ENCODE data around the gene APOC3.

APOC3 gene

DNA sequence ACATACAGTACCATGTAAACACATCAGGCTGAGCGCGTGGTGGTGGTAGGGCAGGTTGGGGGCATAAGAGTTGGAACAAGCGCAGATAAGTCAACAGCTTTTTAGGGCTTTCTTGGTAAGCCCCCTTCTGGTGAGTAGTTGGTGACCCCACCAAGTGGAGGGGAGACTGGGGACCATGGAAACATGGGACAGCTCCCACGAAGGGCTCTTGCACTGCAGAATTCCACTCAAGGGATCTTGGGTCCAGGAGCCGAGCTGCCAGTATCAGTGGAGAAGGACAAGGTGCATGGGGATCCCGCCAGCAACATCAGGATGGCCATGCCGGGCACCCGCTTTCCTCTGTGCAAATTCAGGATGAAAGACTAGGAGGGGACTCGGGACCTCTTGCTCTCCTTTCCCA, 14.0 kb downstream of the APOC3 start:
- in situ Hi-C loops (cut with MboI; ENCODE audit: low sequenced_read_pairs): no loop called here

- in situ Hi-C loops (cut with MboI; ENCODE audit: low sequenced_read_pairs): no loop called here
Observed at GRCh38 chr11:116844722-116845121, 15.0 kb downstream of the APOC3 start.

- in situ Hi-C loops (cut with MboI; ENCODE audit: low sequenced_read_pairs): no loop called here
Observed at GRCh38 chr11:116847612-116848011, 17.9 kb downstream of the APOC3 start.

DNA sequence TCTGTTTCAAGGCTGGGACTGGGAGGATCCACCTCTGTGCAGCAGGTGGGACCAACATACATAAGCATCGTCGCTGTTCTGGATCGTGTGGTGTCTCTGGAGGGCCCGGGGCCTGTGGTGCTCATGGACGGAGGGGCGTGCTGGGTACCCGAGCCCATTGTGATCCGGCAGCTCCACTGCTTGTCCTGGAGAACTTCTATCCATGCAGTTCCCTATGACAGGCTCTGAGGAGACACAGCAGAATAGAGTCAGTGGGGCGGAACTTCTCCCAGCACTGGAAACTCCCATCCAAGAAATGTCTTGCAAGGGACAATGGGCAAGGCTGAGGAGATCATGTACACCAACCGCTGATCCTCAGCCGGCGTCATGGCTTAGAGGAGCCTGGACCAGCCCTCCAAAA, 19.4 kb downstream of the APOC3 start:
- in situ Hi-C loops (cut with MboI; ENCODE audit: low sequenced_read_pairs): no loop called here

- in situ Hi-C loops (cut with MboI; ENCODE audit: low sequenced_read_pairs): no loop called here
Observed at GRCh38 chr11:116849486-116849885, 19.8 kb downstream of the APOC3 start.

- in situ Hi-C loops (cut with MboI; ENCODE audit: low sequenced_read_pairs): no loop called here
Observed at GRCh38 chr11:116851626-116852025, 21.9 kb downstream of the APOC3 start.

- in situ Hi-C loops (cut with MboI; ENCODE audit: low sequenced_read_pairs): no loop called here
Observed at GRCh38 chr11:116852261-116853031, 22.7 kb downstream of the APOC3 start.

DNA sequence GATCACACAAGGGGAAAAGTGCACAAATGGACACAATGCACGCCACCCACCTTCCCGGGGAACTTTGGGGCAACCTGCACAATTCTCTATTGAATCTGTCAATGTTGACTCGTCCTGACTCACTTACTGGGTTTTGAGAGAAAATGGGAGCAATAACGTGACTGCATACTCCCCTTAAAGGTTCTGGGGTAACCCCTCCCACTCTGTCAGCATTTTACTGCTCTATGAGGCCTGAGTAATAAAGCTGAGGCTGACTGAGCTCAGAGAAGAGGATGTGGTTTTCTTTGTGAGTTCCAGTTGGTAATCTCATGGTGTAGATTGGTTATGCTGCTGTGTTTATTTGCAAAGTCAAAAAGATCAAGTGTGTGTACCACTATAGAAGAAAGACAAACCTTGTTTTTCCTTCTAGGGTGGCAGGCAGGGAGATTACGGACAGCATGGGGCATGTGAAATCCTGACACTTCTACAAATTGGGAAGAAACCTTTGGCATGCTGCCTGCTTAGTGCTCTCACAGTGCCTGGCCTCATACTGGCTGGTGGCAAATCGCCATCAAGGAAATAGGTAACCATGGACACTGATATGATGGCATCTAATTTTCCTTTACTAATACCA, 23.9 kb downstream of the APOC3 start:
- in situ Hi-C loops (cut with MboI; ENCODE audit: low sequenced_read_pairs): no loop called here

GRCh38 chr11:116855413-116855812, 25.7 kb downstream of the APOC3 start:
- in situ Hi-C loops (cut with MboI; ENCODE audit: low sequenced_read_pairs): no loop called here

DNA sequence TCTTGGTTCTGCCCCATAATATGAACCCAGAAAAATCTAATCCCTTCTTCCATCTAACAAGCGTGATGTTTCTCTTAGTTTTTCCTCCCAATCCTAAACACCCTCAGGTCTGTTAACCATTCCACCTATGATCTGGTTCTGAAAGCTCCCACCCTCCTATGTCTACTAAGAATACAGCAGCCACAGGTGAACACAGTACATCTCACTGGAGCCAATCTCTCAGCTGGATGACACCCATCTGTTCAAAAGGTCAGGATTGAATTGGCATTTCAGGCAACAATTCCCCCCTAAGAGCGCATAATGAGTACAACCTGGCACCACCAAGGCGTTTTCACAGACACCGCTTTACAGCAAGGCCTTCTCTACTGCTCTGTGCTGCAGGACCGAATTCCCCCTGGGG, 26.7 kb downstream of the APOC3 start:
- in situ Hi-C loops (cut with MboI; ENCODE audit: low sequenced_read_pairs): no loop called here

DNA sequence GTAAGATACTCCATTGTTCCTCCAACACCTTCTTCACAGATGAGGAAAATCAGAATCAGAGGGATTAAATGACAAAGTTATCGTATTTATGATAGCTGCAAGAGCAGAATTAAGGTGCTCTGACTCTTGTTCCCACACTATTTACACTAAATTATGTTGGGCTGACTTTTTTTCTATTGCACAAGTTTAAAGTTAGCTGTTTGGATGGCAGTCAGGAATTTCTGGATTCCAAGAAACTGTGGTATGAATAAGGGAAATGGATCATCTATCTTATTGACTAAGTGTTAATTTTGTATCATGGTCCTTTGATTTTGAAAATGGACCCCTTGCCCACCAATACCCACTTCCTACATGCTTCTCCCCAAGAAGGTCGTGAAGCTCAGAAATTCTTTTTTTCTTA, 27.6 kb downstream of the APOC3 start:
- in situ Hi-C loops (cut with MboI; ENCODE audit: low sequenced_read_pairs): no loop called here

- in situ Hi-C loops (cut with MboI; ENCODE audit: low sequenced_read_pairs): no loop called here
Observed at GRCh38 chr11:116857936-116858335, 28.2 kb downstream of the APOC3 start.

- in situ Hi-C loops (cut with MboI; ENCODE audit: low sequenced_read_pairs): no loop called here
Observed at GRCh38 chr11:116859175-116859574, 29.5 kb downstream of the APOC3 start.

- in situ Hi-C loops (cut with MboI; ENCODE audit: low sequenced_read_pairs): no loop called here
Observed at GRCh38 chr11:116860303-116860702, 30.6 kb downstream of the APOC3 start.

GRCh38 chr11:116861539-116861938, 31.8 kb downstream of the APOC3 start:
- in situ Hi-C loops (cut with MboI; ENCODE audit: low sequenced_read_pairs): no loop called here

- in situ Hi-C loops (cut with MboI; ENCODE audit: low sequenced_read_pairs): no loop called here
Observed at GRCh38 chr11:116862185-116862584, 32.5 kb downstream of the APOC3 start.

GRCh38 chr11:116862951-116863350, 33.2 kb downstream of the APOC3 start:
- in situ Hi-C loops (cut with MboI; ENCODE audit: low sequenced_read_pairs): no loop called here

DNA sequence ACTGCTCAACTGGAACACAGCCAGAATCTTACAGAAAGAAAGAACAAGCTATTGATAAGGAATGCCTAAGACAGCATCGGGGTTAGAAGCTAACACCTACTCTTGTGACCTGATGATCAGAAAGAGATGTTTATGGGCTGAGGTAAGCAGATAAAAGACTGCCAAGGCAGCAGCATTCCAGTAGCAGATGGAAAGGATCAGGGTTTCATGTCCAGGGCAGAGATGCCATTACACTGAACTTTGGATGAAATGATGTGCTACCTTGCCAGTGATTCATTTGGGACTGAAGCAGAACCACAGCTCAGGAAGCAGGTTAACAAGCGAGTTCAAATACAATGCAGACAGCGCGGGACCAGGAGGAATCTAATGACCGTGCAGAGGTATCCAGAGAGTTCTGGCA, 34.8 kb downstream of the APOC3 start:
- in situ Hi-C loops (cut with MboI; ENCODE audit: low sequenced_read_pairs): no loop called here

DNA sequence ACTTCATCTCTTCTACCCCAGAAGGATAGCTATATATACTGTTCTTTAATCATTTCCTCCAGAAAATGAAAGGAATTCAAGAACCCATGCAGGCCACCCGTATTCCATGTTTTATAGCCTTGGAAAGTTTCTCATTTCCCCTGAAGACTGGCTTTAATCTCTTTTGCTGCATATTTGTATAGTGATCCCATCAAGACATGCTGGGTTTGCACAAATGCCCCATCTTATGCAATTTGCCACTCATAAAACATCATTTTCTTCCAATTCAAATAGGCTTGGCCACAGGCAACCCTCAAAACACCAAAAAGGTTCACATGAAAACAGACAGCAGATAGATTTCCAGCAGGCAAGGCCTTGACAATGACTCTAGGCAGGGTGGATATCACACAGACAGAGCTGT, 36.0 kb downstream of the APOC3 start:
- in situ Hi-C loops (cut with MboI; ENCODE audit: low sequenced_read_pairs): no loop called here

DNA sequence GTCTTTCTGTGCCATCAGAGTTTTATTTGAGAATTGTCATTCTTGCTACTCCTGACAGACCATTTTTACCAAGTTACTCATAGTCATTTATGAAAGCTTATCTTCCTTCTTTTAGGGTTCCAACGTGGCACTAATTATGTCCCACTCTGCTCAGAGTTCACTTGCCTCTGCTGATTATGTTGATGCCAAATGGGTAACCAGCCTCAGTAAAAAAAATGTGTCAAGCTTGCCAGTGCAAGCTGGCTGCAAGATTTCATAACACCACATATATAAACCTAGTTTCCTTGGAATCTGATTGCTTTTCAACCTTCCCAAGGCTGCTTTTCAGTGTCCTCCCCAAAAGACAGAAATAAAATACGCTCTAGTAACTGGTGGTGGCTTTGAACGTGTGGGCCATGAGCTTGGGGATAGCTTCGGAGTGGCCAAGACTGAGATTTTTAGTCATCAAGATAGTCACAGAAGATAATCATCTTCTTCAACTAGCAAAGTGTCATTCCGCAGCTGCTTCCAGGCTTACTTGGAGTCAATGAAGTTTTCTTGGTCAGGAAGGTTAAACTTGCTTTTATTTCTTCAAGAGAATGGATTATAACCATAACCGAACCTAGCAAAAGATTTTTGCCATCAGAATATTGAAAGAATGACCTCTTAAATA, 37.2 kb downstream of the APOC3 start:
- in situ Hi-C loops (cut with MboI; ENCODE audit: low sequenced_read_pairs): no loop called here

DNA sequence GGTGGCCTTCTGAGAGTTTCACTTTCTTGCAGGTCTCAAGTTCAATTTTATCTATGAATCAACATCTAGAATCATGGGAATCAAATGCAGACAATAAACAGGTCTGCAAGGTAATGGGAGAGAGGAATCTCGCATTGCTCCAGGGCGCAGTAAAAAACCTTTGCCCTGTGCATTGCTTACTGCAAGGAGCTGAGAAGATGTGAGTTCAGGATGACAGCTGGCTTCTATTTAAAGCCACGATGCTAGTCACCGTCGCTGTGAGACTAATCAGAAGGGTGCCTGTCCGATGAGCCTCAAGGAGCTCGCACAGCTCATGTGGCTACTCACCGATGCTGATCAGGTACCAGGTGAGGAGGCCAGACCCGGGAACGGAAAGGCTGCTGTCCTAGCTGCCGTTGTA, 37.9 kb downstream of the APOC3 start:
- in situ Hi-C loops (cut with MboI; ENCODE audit: low sequenced_read_pairs): no loop called here

- in situ Hi-C loops (cut with MboI; ENCODE audit: low sequenced_read_pairs): no loop called here
Observed at GRCh38 chr11:116868066-116868465, 38.4 kb downstream of the APOC3 start.
